A204.1 (cell line): ENCODE results near the gene CDX1.

Experiments
- FAIRE-seq: peaks from 2 replicates; lab custom pipeline; 2012; peaks lifted over from hg19 to GRCh38; lab: Jason Lieb, UNC

CDX1 gene

DNA sequence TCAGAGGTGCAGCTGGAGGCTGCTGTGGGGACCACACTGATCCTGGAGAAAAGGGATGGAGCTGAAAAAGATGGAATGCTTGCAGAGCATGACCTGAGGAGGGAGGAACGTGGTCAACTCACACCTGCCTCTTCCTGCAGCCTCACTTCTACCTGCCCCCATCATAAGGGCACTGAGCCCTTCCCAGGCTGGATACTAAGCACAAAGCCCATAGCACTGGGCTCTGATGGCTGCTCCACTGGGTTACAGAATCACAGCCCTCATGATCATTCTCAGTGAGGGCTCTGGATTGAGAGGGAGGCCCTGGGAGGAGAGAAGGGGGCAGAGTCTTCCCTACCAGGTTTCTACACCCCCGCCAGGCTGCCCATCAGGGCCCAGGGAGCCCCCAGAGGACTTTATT is 17.4 kb downstream of the CDX1 start:
- FAIRE-seq, result no peak

DNA sequence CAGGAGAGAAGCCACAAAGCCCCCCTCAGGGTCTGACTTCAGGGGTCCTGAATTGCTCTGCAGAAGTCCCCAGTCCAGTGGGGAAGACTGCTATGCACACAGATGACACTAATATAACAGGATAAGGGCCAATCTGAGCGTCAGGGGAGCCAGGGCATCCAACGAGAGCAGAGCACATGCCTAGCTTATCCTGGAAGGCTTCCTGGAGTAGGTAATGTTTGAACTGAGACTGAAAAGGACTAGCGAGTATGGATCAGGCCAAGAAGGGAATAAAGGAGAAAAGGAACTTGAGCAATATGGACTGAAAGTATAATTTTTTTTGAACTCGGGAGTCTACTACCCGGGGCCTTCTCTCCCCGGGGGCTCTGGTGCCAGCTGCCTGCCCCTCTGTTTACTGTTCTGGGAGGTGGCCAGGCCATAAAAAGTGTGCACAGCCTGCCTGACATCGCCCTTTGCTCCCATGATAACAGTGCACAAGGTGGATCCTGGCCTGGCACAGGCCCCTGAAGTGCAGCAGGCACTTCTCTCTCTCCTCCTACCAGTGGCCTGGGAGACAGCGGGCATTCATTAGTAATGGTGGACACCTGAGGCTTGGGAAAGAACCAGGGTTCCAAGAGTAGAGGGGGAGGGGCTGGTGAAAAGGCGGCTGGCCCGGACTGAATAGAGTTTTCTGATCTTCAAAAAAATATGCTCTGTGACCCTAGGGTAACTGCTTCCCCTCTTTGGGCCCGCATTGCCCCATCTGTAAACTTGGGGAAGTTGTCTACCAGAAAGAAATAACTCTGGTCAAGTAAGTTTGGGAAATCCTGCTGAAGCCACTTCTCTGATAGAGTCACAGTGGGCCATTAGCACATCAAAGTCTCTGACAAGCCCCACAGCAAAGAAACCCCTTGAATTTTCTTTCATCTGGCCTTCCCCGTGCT is 18.7 kb downstream of the CDX1 start:
- FAIRE-seq, result no peak

DNA sequence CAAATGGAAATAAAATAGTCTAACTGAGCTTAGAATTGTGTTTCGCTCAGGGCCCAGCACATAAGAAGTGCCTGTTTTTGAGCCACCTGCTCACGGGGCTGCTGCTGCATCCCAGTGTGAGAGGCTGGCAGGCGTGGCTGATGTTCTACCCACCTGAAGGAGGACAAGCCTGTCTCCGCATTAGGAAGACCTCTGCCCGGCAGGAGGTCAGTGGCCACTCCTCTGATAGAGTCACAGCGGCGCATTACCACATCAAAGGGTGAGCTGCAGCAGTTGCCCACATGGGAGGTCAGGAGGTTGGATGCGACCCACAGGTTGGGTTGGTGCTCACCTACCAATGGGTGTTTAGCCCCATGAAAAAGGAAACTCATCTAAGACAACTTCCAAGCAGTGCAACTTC is 19.6 kb downstream of the CDX1 start:
- FAIRE-seq, result no peak

DNA sequence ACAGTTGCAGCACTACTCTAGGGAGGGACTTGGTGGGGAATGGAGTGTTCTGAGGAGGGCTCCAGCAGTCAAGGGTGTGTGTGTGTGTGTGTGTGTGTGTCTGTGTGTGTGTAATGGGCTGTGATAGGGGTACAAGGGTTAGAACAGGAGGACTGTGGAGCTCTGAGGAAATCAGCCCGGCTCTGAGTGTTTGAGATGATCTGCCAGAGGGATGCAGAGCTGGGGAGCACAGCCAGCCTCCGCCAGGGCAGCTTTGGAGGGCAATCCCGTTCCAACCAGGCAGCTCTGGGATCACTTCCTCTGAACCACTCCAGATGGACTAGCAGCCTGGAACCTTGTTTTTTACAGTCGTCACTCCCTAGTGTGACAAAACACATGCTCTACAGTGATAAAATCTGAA is 20.3 kb downstream of the CDX1 start:
- FAIRE-seq, result no peak

DNA sequence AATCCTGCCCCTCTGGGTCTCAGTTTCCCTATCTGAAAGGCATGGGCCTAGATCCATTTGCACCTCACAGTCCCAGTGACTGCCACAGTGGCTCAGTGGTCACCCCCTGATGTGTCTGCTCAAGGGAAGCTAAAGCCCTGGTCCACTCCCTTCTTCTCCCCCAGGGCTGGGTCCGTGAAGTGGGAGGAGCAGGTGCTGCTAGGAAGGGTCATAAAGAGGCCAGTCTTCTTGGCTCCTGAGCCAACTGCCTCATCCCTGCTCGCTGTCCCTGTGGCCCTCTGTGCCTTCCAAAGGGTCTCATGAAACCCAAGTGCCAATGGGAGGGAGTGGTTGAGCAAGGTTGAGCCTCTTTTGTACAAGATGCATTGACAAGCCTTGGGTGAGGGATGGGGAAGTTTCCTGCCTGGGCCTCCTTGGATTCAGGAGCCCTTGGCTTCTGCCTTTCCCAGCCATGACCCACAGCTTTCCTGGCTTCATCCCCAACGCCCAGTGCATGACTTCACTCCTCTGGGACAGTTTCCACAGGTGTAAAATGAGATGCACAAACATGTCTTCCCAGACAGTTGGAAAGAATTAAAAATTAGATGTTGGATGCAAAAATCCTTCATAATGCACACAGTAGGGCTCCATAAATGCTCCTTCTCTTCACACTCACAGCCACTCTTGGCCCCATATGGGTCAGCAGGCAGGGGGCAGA is 21.7 kb downstream of the CDX1 start:
- FAIRE-seq, result no peak

DNA sequence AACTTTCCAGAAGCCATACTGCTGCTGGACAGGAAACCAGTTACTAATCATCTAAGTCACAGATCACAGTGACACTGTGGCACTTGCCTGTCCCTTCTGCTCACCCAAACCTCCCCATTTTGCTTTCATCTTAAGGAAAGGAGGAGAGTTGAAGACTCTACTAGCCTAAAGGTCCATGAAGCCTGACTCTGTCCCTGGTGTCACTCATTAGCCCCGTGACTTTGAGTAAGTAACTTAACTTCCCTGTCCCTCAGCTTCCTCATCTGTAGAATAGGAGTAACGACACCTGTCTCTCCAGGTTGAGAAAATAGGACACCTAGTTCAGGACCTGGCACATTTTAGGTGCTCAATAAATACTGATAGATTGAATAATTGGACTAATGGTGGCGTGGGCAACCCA is 22.7 kb downstream of the CDX1 start:
- FAIRE-seq, result no peak

DNA sequence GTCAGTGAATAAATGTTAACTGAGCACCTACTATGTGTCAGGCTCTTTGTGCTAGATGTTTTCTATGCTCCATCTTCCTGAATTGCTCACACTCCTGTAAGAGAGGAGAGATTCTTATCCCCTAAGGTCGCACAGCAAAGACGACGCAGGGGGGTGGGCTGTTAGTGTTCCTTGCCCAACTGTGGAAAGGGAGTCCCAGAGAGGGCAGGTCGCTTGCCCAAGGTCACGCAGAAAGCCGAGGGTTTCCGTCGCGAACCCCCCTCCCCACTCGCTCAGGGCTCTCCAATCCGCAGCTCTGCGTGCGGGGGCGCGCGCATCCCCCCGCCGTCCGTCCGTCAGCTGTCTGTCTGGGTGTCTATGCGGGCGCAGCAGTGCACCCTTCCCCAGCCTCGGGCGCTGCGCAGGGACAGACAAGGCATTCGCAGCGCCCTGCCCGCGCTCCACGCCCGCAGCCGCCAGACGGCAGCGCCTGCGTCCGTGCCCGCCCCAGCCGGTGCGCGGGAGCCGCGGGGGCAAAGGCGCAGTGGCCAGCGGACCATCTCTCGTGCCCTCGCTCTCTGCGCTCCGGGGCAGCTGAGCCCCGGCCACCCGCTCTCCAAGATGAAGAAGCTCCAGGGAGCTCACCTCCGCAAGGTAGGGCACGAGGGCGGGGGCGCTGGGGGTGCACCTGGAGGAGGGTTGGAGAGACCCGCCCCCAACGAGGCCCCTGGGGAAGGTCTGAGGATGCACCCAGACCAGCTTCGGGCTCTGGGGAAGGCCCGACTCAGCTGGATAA is 23.3 kb downstream of the CDX1 start, which contains the start of gene SLC6A7:
Gene SLC6A7 (plus strand): TSS at position 335 of the 775 bp plus-strand sequence. CDS start 266 bp downstream, at position 601.
- FAIRE-seq, result no peak

DNA sequence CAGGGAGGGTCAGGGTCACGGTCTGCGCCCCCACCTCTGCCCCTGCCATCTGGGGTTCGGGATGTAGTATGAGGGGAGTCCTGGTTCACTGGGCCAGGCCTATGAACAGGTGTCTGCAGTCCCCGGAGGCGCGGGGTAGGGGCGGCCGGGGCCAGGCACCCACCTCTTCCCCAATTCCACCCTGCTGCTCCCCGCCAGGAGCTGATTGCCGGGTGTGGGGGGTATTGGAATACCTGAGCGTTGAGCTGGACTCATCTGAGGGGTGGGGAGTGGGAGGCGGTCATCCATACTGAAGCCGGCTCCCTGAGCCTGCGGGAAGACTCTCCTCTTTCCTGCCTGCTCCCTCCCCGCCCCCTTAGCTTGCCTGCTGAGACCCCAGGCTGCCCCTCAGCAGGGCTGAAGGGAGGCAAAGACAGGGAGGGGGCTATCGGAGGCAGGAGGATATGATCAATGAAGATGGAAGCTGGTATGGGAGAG is 24.0 kb downstream of the CDX1 start:
- no peak for FAIRE-seq

DNA sequence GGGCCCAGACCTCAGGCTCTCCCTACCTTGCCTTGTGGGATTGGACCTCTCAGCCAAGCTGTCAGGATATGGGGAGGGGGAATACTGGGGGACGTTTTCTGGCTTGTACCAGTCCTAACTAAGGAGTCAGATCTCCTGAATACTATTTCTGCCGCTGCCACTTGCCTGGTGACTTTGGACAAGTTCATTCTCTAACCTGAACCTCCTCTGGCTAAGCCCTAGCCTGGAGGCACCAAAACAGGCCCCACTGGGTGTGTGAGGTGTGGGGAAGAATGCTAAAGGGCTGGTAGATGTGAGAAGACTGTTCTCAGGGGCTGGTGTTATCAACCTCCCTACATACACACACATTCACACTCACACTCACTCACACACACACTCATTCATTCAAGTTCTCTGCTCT is 24.4 kb downstream of the CDX1 start:
- no peak for FAIRE-seq

DNA sequence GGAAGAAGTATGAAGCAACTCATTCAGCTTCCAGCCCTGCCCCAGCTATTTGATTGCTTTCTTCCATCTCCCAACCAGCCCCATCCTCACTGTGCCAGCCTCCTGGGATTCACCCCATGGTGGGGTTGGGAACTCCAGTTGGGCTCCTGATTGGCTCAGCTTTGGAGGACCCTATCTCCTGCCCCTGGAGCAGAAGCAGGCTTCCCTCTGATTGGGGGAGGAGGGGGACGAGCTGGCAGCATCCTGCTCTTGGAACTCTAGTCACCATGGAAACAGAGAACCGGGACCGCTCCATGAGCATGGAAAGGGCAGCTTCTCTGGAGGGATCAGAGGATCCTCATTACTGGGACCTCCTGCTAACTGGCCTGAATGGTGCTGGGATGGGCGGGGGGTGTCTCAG is 25.9 kb downstream of the CDX1 start:
- FAIRE-seq, result no peak

DNA sequence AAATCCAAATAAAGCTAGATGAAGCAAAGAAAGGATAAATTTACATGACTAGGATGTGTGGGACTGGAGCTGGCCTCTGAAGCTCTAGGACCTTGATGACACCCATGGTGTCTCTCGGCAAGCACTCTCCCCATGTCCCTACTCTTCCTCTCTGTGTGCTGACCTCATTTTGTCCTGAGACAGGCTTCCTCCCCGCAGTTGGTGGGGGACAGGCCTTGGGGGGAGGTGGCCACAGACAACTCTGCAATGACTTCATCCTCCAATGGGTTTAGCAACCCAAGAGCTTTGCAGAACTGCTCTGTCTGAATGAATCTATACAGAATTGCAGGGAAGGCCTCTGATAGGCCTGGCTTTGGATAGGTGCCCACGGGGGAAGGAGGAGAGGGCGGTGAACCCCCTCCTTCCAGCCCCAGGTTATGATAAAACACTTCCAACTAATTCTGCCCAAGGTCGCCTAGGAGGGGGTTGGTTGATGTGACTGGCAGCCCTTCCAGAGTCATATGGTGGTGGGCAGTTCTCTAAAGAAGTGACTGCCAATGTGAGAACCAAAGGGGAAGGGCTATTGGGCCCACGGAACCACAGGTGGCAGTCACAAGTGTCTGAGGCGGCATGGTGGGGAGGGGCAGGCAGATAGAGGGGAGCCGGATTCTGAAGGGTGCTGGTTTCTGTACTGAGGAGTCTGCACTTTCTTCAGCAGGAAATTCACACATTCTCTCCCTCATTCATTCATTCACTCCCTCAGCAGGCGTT is 29.3 kb downstream of the CDX1 start:
- FAIRE-seq, result no peak

DNA sequence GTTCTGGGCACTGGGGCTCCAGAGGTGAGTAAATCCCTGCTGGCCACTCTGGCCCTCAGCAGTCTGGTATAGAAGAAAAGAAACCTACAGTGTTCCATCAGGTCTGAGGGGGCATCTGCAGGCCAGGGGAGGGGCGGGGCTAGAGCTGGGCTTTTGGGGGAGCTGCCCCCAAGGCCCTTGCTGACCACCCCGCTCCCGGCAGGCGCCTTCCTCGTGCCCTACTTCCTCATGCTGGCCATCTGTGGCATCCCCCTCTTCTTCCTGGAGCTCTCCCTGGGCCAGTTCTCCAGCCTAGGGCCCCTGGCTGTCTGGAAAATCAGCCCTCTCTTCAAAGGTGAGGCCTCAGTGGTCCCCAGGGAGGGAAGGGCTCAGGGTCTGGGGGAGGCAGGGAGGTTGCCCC is 29.9 kb downstream of the CDX1 start:
- no peak for FAIRE-seq

DNA sequence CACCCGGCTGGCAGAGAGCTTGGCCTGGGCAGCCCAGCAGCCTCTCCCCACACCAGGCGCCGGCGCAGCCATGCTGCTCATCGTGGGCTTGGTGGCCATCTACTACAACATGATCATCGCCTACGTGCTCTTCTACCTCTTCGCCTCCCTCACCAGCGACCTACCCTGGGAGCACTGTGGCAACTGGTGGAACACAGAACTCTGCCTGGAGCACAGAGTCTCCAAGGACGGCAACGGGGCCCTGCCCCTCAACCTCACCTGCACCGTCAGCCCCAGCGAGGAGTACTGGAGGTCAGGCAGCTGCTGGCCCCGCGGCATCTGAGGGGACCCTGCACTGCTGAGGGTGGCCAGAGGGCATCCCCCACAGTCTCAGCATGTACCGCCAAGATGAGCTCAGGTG is 30.4 kb downstream of the CDX1 start:
- no peak for FAIRE-seq

DNA sequence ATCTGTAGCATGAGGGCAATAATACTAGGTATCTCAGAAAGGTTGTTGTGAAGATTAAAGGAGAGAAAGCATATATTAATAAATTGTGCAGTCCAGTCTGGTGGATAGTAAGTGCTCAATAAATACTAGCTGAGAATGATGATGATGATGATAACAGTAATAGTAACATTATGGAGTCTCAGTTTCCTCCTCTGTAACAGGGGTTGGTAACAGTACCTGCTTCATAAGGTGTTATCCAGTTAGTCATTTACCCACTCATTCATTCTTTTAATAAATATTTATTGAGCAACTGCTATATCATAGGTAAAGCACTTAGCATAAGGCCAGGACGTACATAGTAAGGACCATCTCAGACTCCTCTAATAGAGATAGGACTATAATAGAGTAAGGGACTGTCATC is 30.9 kb downstream of the CDX1 start:
- no peak for FAIRE-seq

DNA sequence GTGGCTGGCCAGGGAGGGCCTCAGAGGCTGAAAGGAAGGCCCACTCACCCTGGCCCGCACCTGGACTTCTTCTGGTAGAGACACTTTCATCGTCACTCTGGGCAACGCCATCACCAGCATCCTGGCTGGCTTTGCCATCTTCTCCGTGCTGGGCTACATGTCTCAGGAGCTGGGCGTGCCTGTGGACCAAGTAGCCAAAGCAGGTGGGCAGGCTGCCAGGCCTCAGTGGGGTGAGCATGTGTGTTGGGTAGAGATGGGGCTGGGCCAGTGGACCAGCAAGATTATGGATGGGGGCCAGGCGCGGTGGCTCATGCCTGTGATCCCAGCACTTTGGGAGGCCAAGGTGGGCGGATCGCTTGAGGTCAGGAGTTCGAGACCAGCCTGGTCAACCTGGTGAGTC is 35.9 kb downstream of the CDX1 start:
- no peak for FAIRE-seq

DNA sequence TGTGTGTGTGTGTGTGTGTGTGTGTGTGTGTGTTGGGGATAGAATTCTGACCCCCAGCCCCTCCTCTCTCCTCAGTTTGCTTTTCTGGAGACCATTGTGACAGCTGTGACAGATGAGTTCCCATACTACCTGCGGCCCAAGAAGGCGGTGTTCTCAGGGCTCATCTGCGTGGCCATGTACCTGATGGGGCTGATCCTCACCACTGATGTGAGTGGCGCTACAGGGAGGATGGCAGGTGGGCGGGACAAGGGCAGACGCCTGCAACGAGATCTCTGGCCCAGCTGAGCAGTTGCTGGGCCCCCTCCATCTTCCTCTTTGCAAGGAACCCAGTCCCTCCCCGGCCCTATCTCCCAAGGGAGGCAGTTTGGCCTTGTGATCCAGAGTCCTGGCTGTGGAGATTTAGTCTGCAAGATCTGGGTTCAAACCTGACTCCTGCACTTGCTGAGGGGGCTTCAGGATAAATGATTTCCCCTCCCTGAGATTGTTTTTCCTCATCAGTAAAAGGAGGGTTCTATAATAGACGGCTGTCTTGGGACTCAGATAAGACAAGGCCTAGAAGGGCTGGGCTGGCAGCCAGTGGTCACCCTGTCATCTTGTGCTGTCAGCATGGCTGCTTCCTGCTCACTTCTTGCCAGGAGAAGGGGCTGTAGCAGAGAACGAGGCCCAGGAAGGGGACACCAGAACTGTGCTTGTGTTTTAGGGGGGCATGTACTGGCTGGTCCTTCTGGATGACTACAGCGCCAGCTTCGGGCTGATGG is 37.4 kb downstream of the CDX1 start:
- no peak for FAIRE-seq

DNA sequence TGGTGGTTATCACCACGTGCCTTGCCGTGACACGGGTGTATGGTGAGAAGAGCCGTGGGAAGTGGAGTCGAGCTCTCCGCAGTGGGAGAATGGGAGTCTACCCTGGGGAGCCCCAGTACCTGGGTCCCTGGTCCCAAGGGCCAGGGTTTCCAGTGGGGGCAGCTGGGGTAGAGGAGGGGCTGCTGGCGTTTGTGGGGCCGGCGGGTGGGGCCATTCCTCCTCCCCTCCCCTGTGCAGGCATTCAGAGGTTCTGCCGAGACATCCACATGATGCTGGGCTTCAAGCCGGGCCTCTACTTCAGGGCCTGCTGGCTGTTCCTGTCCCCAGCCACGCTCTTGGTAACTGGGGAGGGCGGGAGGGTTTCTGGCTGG is 38.0 kb downstream of the CDX1 start:
- no peak for FAIRE-seq

DNA sequence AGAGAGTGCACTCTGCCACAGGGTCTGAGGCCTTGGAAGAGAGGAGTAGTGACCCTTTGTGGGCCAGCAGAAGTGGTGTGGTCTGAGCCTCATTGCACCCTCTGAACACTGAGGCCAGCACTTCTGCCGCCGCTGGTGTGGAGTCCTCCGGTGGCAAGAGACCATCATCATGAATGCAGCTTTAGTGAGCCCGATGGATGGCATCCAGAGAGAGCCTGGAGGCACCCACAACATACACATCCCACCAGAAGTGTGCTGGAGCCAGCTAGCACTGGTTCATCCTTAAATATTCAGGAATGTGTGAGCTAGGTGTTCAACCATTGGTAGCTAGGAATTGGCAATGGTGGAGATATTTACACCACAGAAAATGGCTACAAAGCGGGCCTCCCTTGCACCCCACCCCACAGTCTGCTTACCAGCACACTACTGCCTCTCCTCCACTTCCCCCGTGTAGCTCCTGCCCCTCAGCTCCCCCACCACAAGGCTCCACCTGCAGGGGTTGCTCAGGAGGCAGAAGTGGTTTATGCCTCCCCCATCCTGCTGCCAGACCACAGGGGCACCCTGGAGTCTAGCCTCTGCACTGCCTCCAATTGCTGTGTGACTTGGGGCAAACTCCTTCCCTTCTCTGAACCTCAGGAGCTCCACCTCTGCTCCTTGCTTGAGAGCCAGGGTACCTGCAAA is 39.7 kb downstream of the CDX1 start:
- FAIRE-seq, result no peak

DNA sequence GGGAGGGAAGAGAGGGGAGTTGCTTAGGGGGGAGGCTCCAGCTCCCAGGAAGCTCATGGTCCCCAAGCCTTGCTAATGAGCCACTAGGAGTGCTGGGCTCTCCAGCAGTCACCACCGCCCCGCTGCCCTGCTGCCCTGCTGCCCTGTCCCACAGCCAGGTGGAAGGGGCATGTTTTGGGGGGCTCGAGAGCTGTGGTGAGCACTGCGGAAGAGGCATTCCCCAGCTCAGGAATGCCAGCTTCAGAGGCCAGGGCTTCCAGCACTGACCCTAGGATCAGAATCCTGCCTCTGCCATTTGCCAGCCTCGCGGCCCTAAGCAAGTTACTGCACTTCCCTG is 40.2 kb downstream of the CDX1 start:
- no peak for FAIRE-seq

DNA sequence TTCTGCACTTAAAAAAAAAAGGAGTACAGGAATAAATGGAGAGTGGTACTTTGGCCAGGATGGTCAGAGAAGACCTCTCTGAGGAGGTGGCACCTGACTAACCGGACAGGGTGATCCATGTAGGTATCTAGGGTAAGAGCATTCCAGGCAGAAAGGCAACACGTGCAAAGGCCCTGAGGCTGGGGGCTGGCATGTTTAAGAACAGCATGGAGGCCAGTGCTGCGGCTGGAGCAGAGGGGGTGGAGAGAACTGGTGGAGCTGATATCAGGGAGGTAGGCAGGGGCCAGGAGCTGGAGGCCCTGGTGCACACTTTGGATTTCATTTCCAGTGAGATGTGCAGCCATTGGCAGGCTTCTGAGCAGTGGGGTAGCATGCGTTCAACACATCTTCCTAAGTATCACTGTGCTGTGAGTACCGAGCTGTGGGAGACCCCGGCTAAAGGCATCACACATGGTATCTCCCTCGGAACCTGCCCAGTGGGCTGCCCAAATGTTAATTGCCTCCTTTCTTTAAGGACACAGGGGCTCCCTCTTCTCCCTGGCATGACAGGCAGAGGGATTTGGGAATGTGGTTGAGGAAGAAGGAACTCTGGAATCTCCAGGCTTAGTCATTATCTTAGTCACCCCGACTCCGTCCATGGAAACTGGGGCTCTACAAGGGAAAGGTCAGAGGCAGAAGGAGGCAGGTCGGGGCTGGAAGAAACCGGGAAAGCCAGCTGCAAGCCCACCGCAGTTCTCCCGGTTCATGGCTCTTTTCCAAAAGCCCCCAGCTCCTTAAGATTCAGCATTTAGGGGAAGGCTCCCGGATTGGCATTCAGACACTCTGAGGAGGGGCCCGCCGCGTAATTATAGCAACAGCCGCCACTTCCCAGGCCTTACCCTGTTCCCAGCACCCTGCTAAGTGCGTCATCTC is 41.9 kb downstream of the CDX1 start:
- no peak for FAIRE-seq
